HG03571 (cell line): Measurements from ENCODE around the gene RAD50.
"Not testable (repeated sequence)": the region's sequence is repeated elsewhere in the genome, so short reads cannot be mapped to it uniquely, and the experiment has no call there.

Source experiments
- ATAC-seq: cut with Tn5 transposase; IDR thresholded peaks from one replicate; pipeline ENCODE4 v1.9.1; 2021; ENCODE audit not compliant: unreplicated experiment

The RAD50 gene

GRCh38 chr5:132556763-132557477 is at the start of gene RAD50:
Gene RAD50 (plus strand): TSS chr5:132556977. CDS start chr5:132557325, 348 bp downstream.
- peak; percentile 98 for ATAC-seq

- ATAC-seq: no peak
Measured at GRCh38 chr5:132510076-132510475, 46.7 kb upstream of the RAD50 start.

GRCh38 chr5:132513618-132514336 is 43.0 kb upstream of the RAD50 start:
- not testable (repeated sequence) for ATAC-seq

GRCh38 chr5:132522067-132522466 is 34.7 kb upstream of the RAD50 start:
- ATAC-seq: not testable (repeated sequence)

GRCh38 chr5:132524877-132525276 is 31.9 kb upstream of the RAD50 start:
- ATAC-seq: not testable (repeated sequence)

- peak; percentile 64 for ATAC-seq
Measured at GRCh38 chr5:132525299-132525724, 31.5 kb upstream of the RAD50 start.

GRCh38 chr5:132526290-132526973 is 30.3 kb upstream of the RAD50 start:
- no peak for ATAC-seq

- ATAC-seq: no peak
Measured at GRCh38 chr5:132526974-132527564, 29.7 kb upstream of the RAD50 start.

- ATAC-seq: no peak
Measured at GRCh38 chr5:132528021-132528420, 28.8 kb upstream of the RAD50 start.

- no peak for ATAC-seq
Measured at GRCh38 chr5:132528866-132529634, 27.7 kb upstream of the RAD50 start.

- ATAC-seq: no peak
Measured at GRCh38 chr5:132530946-132531345, 25.8 kb upstream of the RAD50 start.

GRCh38 chr5:132539716-132540115 is 17.1 kb upstream of the RAD50 start:
- ATAC-seq: no peak

- ATAC-seq: no peak
Measured at GRCh38 chr5:132540149-132540548, 16.6 kb upstream of the RAD50 start.

- ATAC-seq: no peak
Measured at GRCh38 chr5:132540764-132541163, 16.0 kb upstream of the RAD50 start.

GRCh38 chr5:132543472-132544201 is 13.1 kb upstream of the RAD50 start, which contains the start of gene IL5:
Gene IL5 (minus strand): TSS chr5:132543522. CDS start chr5:132543478, 44 bp downstream.
- ATAC-seq: no peak

GRCh38 chr5:132546108-132546507 is 10.7 kb upstream of the RAD50 start:
- no peak for ATAC-seq

- no peak for ATAC-seq
Measured at GRCh38 chr5:132547269-132547668, 9.5 kb upstream of the RAD50 start.

- ATAC-seq: not testable (repeated sequence)
Measured at GRCh38 chr5:132548834-132549233, 7.9 kb upstream of the RAD50 start.

- ATAC-seq: no peak
Measured at GRCh38 chr5:132549576-132549975, 7.2 kb upstream of the RAD50 start.
